HepG2 (cell line): Measurements from ENCODE around the gene MIER1. TPM values are rescaled to one million over a fixed set of nuclear protein-coding genes. Genes with fewer than 3 reads are reported as not detected.
A peak's percentile ranks its signal among the peaks of the same experiment; 100 is the strongest.

Source experiments
- ASH2L ChIP-seq: fragments of 300-600, 200-600 bp; sonication (generic); IDR thresholded peaks from 2 replicates; pipeline ENCODE4 v1.7.0; 2017; ENCODE audit warnings: low read depth, mild to moderate bottlenecking, moderate library complexity, mixed read lengths, low read length; ENCODE audit not compliant: insufficient read length
- ATF7-NPFF ChIP-seq: sonication (generic); formaldehyde crosslinking; IDR thresholded peaks from 2 replicates; pipeline ENCODE4 v1.8.1; 2023; ENCODE audit warnings: mild to moderate bottlenecking, low read depth, missing genetic modification reagents, moderate library complexity
- BORCS8-MEF2B ChIP-seq: sonication (generic); formaldehyde crosslinking; IDR thresholded peaks from 2 replicates; pipeline ENCODE4 v1.8.0; 2022; ENCODE audit warnings: mild to moderate bottlenecking, missing genetic modification reagents
- EP300 ChIP-seq, 3 experiments: sonication (generic) in 1 of 3; formaldehyde crosslinking in 1 of 3; IDR thresholded peaks; 2 replicates each; pipeline versions ENCODE4 v1.5.1 to v1.6.1; 2011 to 2020; ENCODE audit warnings: low read depth in 2 of 3, low read length in 2 of 3, borderline replicate concordance in 1 of 3, improper control_type of control experiment in 1 of 3, mild to moderate bottlenecking in 1 of 3, missing genetic modification reagents in 1 of 3, moderate library complexity in 1 of 3
- ERF ChIP-seq: IDR thresholded peaks from 2 replicates; pipeline ENCODE4 v1.6.1; 2018; ENCODE audit warnings: missing biosample characterization, missing genetic modification reagents
- FIP1L1 ChIP-seq: fragments of 200-400 bp; formaldehyde crosslinking; IDR thresholded peaks from 2 replicates; pipeline ENCODE4 v1.6.1; 2018; ENCODE audit warnings: low read depth, mild to moderate bottlenecking, low read length, moderate library complexity, borderline replicate concordance; ENCODE audit not compliant: insufficient read depth
- HNRNPK ChIP-seq: fragments of 200-400 bp; formaldehyde crosslinking; IDR thresholded peaks from 2 replicates; pipeline ENCODE4 v1.6.1; 2018; ENCODE audit warnings: low read length, low read depth, moderate library complexity, mild to moderate bottlenecking; ENCODE audit not compliant: poor library complexity, severe bottlenecking
- HNRNPUL1 ChIP-seq: fragments of 200-400 bp; formaldehyde crosslinking; IDR thresholded peaks from 2 replicates; pipeline ENCODE4 v1.6.1; 2017; ENCODE audit warnings: low read depth, mild to moderate bottlenecking, low read length, moderate library complexity
- HOXD1 ChIP-seq: sonication (generic); formaldehyde crosslinking; IDR thresholded peaks from 2 replicates; pipeline ENCODE4 v1.5.0; 2020; ENCODE audit warnings: missing genetic modification reagents
- KAT7 ChIP-seq: IDR thresholded peaks from 2 replicates; pipeline ENCODE4 v1.6.1; 2018; ENCODE audit warnings: borderline replicate concordance, missing compliant biosample characterization
- KDM5A ChIP-seq: fragments of 200-600 bp; sonication (generic); IDR thresholded peaks from 2 replicates; pipeline ENCODE4 v1.7.0; 2018; ENCODE audit warnings: antibody characterized with exemption, mild to moderate bottlenecking, low read length, borderline replicate concordance
- KMT2A ChIP-seq: sonication (generic); formaldehyde crosslinking; IDR thresholded peaks from 2 replicates; pipeline ENCODE4 v1.4.0; 2020; ENCODE audit warnings: missing genetic modification reagents
- MAFK ChIP-seq, 2 experiments: IDR thresholded peaks in 1 of 2; conservative IDR thresholded peaks in 1 of 2; 2 replicates each; pipeline ENCODE4 v1.6.1; 2011; ENCODE audit warnings: improper control_type of control experiment in 2 of 2, low read length in 2 of 2
- RARA ChIP-seq: IDR thresholded peaks from 2 replicates; pipeline ENCODE4 v1.6.1; 2016; ENCODE audit warnings: missing genetic modification reagents, missing compliant biosample characterization
- REPIN1 ChIP-seq: sonication (generic); formaldehyde crosslinking; IDR thresholded peaks from 2 replicates; pipeline ENCODE4 v1.8.0; 2022; ENCODE audit warnings: missing genetic modification reagents, low read depth, mild to moderate bottlenecking, borderline replicate concordance
- REXO4 ChIP-seq: sonication (generic); formaldehyde crosslinking; IDR thresholded peaks from 2 replicates; pipeline ENCODE4 v1.8.0; 2022; ENCODE audit warnings: missing genetic modification reagents, mild to moderate bottlenecking, borderline replicate concordance
- SP1 ChIP-seq, 2 experiments: fragments of 450-650 bp in 1 of 2; sonication (generic) in 1 of 2; formaldehyde crosslinking in 1 of 2; IDR thresholded peaks; 2 replicates each; pipeline versions ENCODE4 v1.4.0 to v1.6.1; 2016 to 2020; ENCODE audit warnings: missing genetic modification reagents in 1 of 2
- THAP11 ChIP-seq: IDR thresholded peaks from 2 replicates; pipeline ENCODE4 v1.6.1; 2016; ENCODE audit warnings: missing biosample characterization, missing genetic modification reagents
- TOPORS ChIP-seq: sonication (generic); formaldehyde crosslinking; IDR thresholded peaks from 2 replicates; pipeline ENCODE4 v1.8.0; 2023; ENCODE audit warnings: mild to moderate bottlenecking, missing genetic modification reagents
- ZFP41 ChIP-seq: sonication (generic); formaldehyde crosslinking; IDR thresholded peaks from 2 replicates; pipeline ENCODE4 v1.4.0; 2020; ENCODE audit warnings: mild to moderate bottlenecking, missing genetic modification reagents, borderline replicate concordance
- ZKSCAN1 ChIP-seq: fragments of 150-350 bp; IDR thresholded peaks from 2 replicates; pipeline ENCODE4 v1.6.1; 2014; ENCODE audit warnings: low read length
- ZNF124 ChIP-seq: sonication (generic); formaldehyde crosslinking; IDR thresholded peaks from 2 replicates; pipeline ENCODE4 v1.4.0; 2020; ENCODE audit warnings: missing genetic modification reagents
- ZNF160 ChIP-seq: sonication (generic); formaldehyde crosslinking; IDR thresholded peaks from 2 replicates; pipeline ENCODE4 v1.8.0; 2022; ENCODE audit warnings: mild to moderate bottlenecking, inconsistent platforms, missing genetic modification reagents
- ZNF20 ChIP-seq: sonication (generic); formaldehyde crosslinking; IDR thresholded peaks from 2 replicates; pipeline ENCODE4 v1.4.0; 2020; ENCODE audit warnings: mild to moderate bottlenecking, moderate library complexity, missing genetic modification reagents
- ZNF33B ChIP-seq: sonication (generic); formaldehyde crosslinking; IDR thresholded peaks from 2 replicates; pipeline ENCODE4 v1.5.1; 2020; ENCODE audit warnings: mild to moderate bottlenecking, missing genetic modification reagents
- ZNF530 ChIP-seq: sonication (generic); formaldehyde crosslinking; IDR thresholded peaks from 2 replicates; pipeline ENCODE4 v1.5.0; 2020; ENCODE audit warnings: low read depth, mild to moderate bottlenecking, missing genetic modification reagents
- ZNF562 ChIP-seq: sonication (generic); formaldehyde crosslinking; IDR thresholded peaks from 2 replicates; pipeline ENCODE4 v1.8.0; 2022; ENCODE audit warnings: missing genetic modification reagents, borderline replicate concordance
- ZNF572 ChIP-seq: sonication (generic); formaldehyde crosslinking; IDR thresholded peaks from 2 replicates; pipeline ENCODE4 v1.5.1; 2020; ENCODE audit warnings: mild to moderate bottlenecking, missing genetic modification reagents
- ZNF589 ChIP-seq: sonication (generic); formaldehyde crosslinking; conservative IDR thresholded peaks from 2 replicates; pipeline ENCODE4 v1.8.0; 2022; ENCODE audit warnings: mild to moderate bottlenecking, moderate library complexity, missing genetic modification reagents
- polyA plus RNA-seq, 8 experiments: library from polyadenylated mRNA; depleted of rRNA in 3 of 8; stranded (reverse) in 7 of 8; unstranded in 1 of 8; fragments of >200 nt; fragmentation: Illumina TruSeq in 4 of 8; extraction: Trizol in 4 of 8; gene quantifications; 2 replicates each; pipeline versions ENCODE4 v1.2.1 to v1.2.3, GENCODE V29; 2011 to 2016; ENCODE audit warnings: low read depth in 4 of 8, missing spikeins in 1 of 8, mixed read lengths in 1 of 8; ENCODE audit not compliant: insufficient read depth in 1 of 8
- total RNA-seq, 5 experiments: library from RNA; depleted of rRNA; stranded (reverse); fragments of >200 nt; fragmentation: Illumina TruSeq; extraction: Trizol; gene quantifications; 2 replicates each; pipeline ENCODE4 v1.2.3, GENCODE V29; 2016; ENCODE audit warnings: low read depth in 1 of 5
- TF ChIP-seq, protein P1 (sequence below): sonication (generic); formaldehyde crosslinking; IDR thresholded peaks from 2 replicates; pipeline ENCODE4 v1.4.0; 2020; ENCODE audit warnings: missing genetic modification reagents

Gene MIER1
- total and polyA plus RNA-seq, 2 of the 13 experiments (the other 11 are each of a cell fraction or from before 2014, with no cell fraction given): 7.0 to 30.4 TPM

DNA sequence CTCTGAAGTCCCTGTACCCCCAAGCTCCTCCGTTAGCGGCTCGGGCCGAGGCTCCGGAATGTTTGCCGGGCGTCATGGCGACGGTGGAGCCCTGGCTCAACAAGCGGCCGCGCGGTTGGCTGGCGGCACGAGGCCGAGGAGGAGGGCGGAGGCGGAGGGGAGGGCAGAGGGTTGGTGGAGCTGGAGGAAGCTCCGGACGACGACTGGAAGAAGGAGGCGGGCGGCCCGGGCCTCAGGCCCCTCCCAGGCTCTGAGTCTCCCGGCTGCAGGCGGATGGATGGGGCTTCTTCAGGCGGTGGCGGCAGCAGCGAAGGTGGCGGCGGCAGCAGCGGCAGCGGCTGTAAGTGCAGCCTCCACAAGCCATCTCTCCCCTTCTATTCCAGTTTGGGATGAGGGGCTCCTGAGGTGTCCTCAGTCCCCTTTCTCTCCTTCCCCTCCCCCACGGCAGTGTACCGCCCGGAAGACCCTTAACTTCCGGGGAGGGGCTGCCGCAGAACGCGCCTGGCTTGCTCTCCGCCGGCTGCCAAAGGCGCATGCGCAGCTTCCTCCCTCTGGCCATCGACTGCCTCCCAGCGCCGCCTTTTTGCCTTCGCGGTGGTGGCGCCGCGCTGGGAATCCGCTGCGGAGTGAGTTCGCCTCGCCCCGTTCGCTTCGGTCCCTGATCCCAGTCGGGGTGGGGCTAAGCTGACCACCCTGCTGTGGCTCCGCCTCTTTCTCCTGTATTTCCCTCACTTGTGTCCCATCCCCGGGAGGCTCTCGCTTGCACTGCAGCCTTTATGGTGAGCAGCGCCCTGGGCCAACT is at the start of gene MIER1, which contains the start of gene DNAI4 (continued):
- TF ChIP-seq ASH2L (peak; percentile 85), FIP1L1 (no peak), ZNF530 (CRISPR knock-in tag) (no peak), REXO4 (CRISPR knock-in tag) (no peak), THAP11 (CRISPR knock-in tag) (peak; percentile 87), SP1 (IDR thresholded peaks at IDR 0.05) (no peak), SP1 (CRISPR knock-in tag; IDR thresholded peaks at IDR 0.05) (peak; percentile 30; the same call in 1 of the 2 replicates), HOXD1 (peak; percentile 51; the same call in 1 of the 2 replicates), TOPORS (peak; percentile 81), ZNF572 (CRISPR knock-in tag) (peak; percentile 59; the same call in 1 of the 2 replicates), ZNF589 (0 out of 2 replicates have a peak, but pooled peaks have one; percentile 36), KMT2A (peak; percentile 61; the same call in 1 of the 2 replicates), ATF7-NPFF (CRISPR knock-in tag) (peak; percentile 75; the same call in 1 of the 2 replicates), ZNF160 (no peak), HNRNPUL1 (no peak), ERF (CRISPR knock-in tag) (peak; percentile 57; the same call in 1 of the 2 replicates), KAT7 (CRISPR knock-in tag) (no peak; the same call in 1 of the 2 replicates), EP300 (IDR thresholded peaks at IDR 0.05; ENCODE audit: low read depth in 2 of 2, low read length in 2 of 2) (no peak), EP300 (CRISPR knock-in tag; IDR thresholded peaks at IDR 0.05; ENCODE audit: borderline replicate concordance) (no peak), MAFK (conservative IDR thresholded peaks at IDR 0.05 in 1 of 2, IDR thresholded peaks at IDR 0.05 in 1 of 2; ENCODE audit: low read length in 2 of 2) (no peak), ZNF20 (CRISPR knock-in tag) (no peak), REPIN1 (CRISPR knock-in tag) (peak; percentile 58), ZNF562 (CRISPR knock-in tag) (no peak), KDM5A (no peak; the same call in 1 of the 2 replicates), ZFP41 (no peak), ZNF124 (CRISPR knock-in tag) (no peak), HNRNPK (peak; percentile 37), RARA (peak; percentile 10; the same call in 1 of the 2 replicates), BORCS8-MEF2B (CRISPR knock-in tag) (0 out of 2 replicates have a peak, but pooled peaks have one; percentile 42), ZKSCAN1 (no peak), ZNF33B (0 out of 2 replicates have a peak, but pooled peaks have one; percentile 41)
- TF ChIP-seq, protein P1, sequence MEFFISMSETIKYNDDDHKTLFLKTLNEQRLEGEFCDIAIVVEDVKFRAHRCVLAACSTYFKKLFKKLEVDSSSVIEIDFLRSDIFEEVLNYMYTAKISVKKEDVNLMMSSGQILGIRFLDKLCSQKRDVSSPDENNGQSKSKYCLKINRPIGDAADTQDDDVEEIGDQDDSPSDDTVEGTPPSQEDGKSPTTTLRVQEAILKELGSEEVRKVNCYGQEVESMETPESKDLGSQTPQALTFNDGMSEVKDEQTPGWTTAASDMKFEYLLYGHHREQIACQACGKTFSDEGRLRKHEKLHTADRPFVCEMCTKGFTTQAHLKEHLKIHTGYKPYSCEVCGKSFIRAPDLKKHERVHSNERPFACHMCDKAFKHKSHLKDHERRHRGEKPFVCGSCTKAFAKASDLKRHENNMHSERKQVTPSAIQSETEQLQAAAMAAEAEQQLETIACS (CRISPR knock-in tag): peak; percentile 75
